A375 (cell line): ENCODE measurements around the gene BCOR. TPM values are rescaled to one million over a fixed set of nuclear protein-coding genes. Genes with fewer than 3 reads are reported as not detected.

ENCODE experiments used
- total RNA-seq: library from RNA; depleted of rRNA; stranded (reverse); fragments of >200 nt; shearing (Covaris generic); gene quantifications from 2 replicates; pipeline ENCODE4 v1.2.3, GENCODE V29; 2014; rRNA removed

The BCOR gene
- 33.7 and 37.0 TPM in 2 replicates for total RNA-seq

GRCh38 chrX:40097504-40098263 lies at the start of gene BCOR:
TSS of gene BCOR (minus strand) at chrX:40097958. CDS start at chrX:40077929, 20,029 bp downstream.

